Measurements from ENCODE around the gene SLC38A4. TPM values are rescaled to one million over a fixed set of nuclear protein-coding genes. Genes with fewer than 3 reads are reported as not detected.
A peak's percentile ranks its signal among the peaks of the same experiment; 100 is the strongest.

Gene SLC38A4
- total and polyA plus RNA-seq, 5 donors from 2014 or later, result not detected

GRCh38 chr12:46811185-46811584 lies 14.6 kb downstream of the SLC38A4 start:
- peaks cover 7% of the 10 kb centered on the region for H3K27me3 ChIP-seq (ENCODE audit: control insufficient read depth, insufficient read depth, low read length)
- H3K27ac Mint-ChIP-seq, result no peak overlapping the region
- H3K4me3 Mint-ChIP-seq, result peak overlapping the region in 1 of 4 donors; percentile 1
- H3K36me3 Mint-ChIP-seq, result no peaks in the 10 kb centered on the region
- peaks cover 4% of the 10 kb centered on the region for H3K27me3 Mint-ChIP-seq
- no peaks in the 10 kb centered on the region for H3K9me3 Mint-ChIP-seq
- H3K9me3 ChIP-seq (ENCODE audit: control insufficient read depth in 2 of 2, low read length in 2 of 2), result no peaks in the 10 kb centered on the region
- DNase-seq (peak in 1 of 3 donors; percentile 29), ATAC-seq (ENCODE audit: low read depth in 2 of 2) (no peak)
- no peaks in the 10 kb centered on the region for H3K4me1 ChIP-seq (ENCODE audit: control insufficient read depth, insufficient read depth, low read length, poor library complexity, severe bottlenecking)
- no peak overlapping the region for H3K4me3 ChIP-seq (ENCODE audit: low read depth, low read length)
- no peaks in the 10 kb centered on the region for H3K36me3 ChIP-seq (ENCODE audit: control insufficient read depth, insufficient read depth, low read length)
- peaks cover 0 to 5% (median 2%) of the 10 kb centered on the region in 4 donors for H3K4me1 Mint-ChIP-seq
- no peak overlapping the region for H3K27ac ChIP-seq (ENCODE audit: insufficient read depth, low read length, poor library complexity, severe bottlenecking)

GRCh38 chr12:46808955-46809697 lies 16.7 kb downstream of the SLC38A4 start:
- H3K36me3 Mint-ChIP-seq, result no peaks in the 10 kb centered on the region
- no peaks in the 10 kb centered on the region for H3K9me3 Mint-ChIP-seq
- ATAC-seq (ENCODE audit: low read depth in 2 of 2) (no peak), DNase-seq (no peak)
- no peaks in the 10 kb centered on the region for H3K36me3 ChIP-seq (ENCODE audit: control insufficient read depth, insufficient read depth, low read length)
- no peak overlapping the region for H3K4me3 Mint-ChIP-seq
- no peaks in the 10 kb centered on the region for H3K4me1 ChIP-seq (ENCODE audit: control insufficient read depth, insufficient read depth, low read length, poor library complexity, severe bottlenecking)
- no peaks in the 10 kb centered on the region for H3K9me3 ChIP-seq (ENCODE audit: control insufficient read depth in 2 of 2, low read length in 2 of 2)
- H3K27me3 Mint-ChIP-seq, result peaks cover 4% of the 10 kb centered on the region
- H3K27ac Mint-ChIP-seq, result peak overlapping the region in 1 of 3 donors; percentile 54
- H3K4me3 ChIP-seq (ENCODE audit: low read depth, low read length), result no peak overlapping the region
- peaks cover 0 to 5% (median 2%) of the 10 kb centered on the region in 4 donors for H3K4me1 Mint-ChIP-seq
- peaks cover 2% of the 10 kb centered on the region for H3K27me3 ChIP-seq (ENCODE audit: control insufficient read depth, insufficient read depth, low read length)
- H3K27ac ChIP-seq (ENCODE audit: insufficient read depth, low read length, poor library complexity, severe bottlenecking), result no peak overlapping the region

GRCh38 chr12:46808317-46808716 lies 17.5 kb downstream of the SLC38A4 start:
- H3K27me3 ChIP-seq (ENCODE audit: control insufficient read depth, insufficient read depth, low read length), result peaks cover 2% of the 10 kb centered on the region
- H3K4me3 ChIP-seq (ENCODE audit: low read depth, low read length), result no peak overlapping the region
- no peaks in the 10 kb centered on the region for H3K4me1 ChIP-seq (ENCODE audit: control insufficient read depth, insufficient read depth, low read length, poor library complexity, severe bottlenecking)
- Mint-ChIP-seq H3K36me3 (no peaks in the 10 kb centered on the region), H3K4me3 (no peak overlapping the region), H3K27me3 (peaks cover 2% of the 10 kb centered on the region), H3K9me3 (no peaks in the 10 kb centered on the region), H3K4me1 (peaks cover 0 to 5% (median 2%) of the 10 kb centered on the region in 4 donors), H3K27ac (no peak overlapping the region)
- H3K36me3 ChIP-seq (ENCODE audit: control insufficient read depth, insufficient read depth, low read length), result no peaks in the 10 kb centered on the region
- DNase-seq (no peak), ATAC-seq (ENCODE audit: low read depth in 2 of 2) (no peak)
- H3K9me3 ChIP-seq (ENCODE audit: control insufficient read depth in 2 of 2, low read length in 2 of 2), result no peaks in the 10 kb centered on the region
- no peak overlapping the region for H3K27ac ChIP-seq (ENCODE audit: insufficient read depth, low read length, poor library complexity, severe bottlenecking)

- Mint-ChIP-seq H3K27me3 (peaks cover 14% of the 10 kb centered on the region), H3K4me3 (no peak overlapping the region), H3K36me3 (no peaks in the 10 kb centered on the region), H3K27ac (no peak overlapping the region), H3K9me3 (no peaks in the 10 kb centered on the region), H3K4me1 (no peaks in the 10 kb centered on the region)
- no peak overlapping the region for H3K4me3 ChIP-seq (ENCODE audit: low read depth, low read length)
- no peak for ATAC-seq (ENCODE audit: low read depth in 2 of 2)
- DNase-seq, result no peak
- H3K36me3 ChIP-seq (ENCODE audit: control insufficient read depth, insufficient read depth, low read length), result no peaks in the 10 kb centered on the region
- peaks cover 3% of the 10 kb centered on the region for H3K27me3 ChIP-seq (ENCODE audit: control insufficient read depth, insufficient read depth, low read length)
- no peak overlapping the region for H3K27ac ChIP-seq (ENCODE audit: insufficient read depth, low read length, poor library complexity, severe bottlenecking)
- H3K4me1 ChIP-seq (ENCODE audit: control insufficient read depth, insufficient read depth, low read length, poor library complexity, severe bottlenecking), result no peaks in the 10 kb centered on the region
- H3K9me3 ChIP-seq (ENCODE audit: control insufficient read depth in 2 of 2, low read length in 2 of 2), result no peaks in the 10 kb centered on the region
Measured at GRCh38 chr12:46804054-46804453, 21.7 kb downstream of the SLC38A4 start.

- peaks cover 15% of the 10 kb centered on the region for H3K27me3 Mint-ChIP-seq
- Histone ChIP-seq H3K27me3 (ENCODE audit: control insufficient read depth, insufficient read depth, low read length) (peaks cover 3% of the 10 kb centered on the region), H3K4me1 (ENCODE audit: control insufficient read depth, insufficient read depth, low read length, poor library complexity, severe bottlenecking) (no peaks in the 10 kb centered on the region), H3K36me3 (ENCODE audit: control insufficient read depth, insufficient read depth, low read length) (no peaks in the 10 kb centered on the region), H3K27ac (ENCODE audit: insufficient read depth, low read length, poor library complexity, severe bottlenecking) (no peak overlapping the region), H3K9me3 (ENCODE audit: control insufficient read depth in 2 of 2, low read length in 2 of 2) (no peaks in the 10 kb centered on the region), H3K4me3 (ENCODE audit: low read depth, low read length) (no peak overlapping the region)
- H3K27ac Mint-ChIP-seq, result no peak overlapping the region
- no peaks in the 10 kb centered on the region for H3K4me1 Mint-ChIP-seq
- H3K4me3 Mint-ChIP-seq, result no peak overlapping the region
- ATAC-seq (ENCODE audit: low read depth in 2 of 2) (no peak), DNase-seq (no peak)
- H3K9me3 Mint-ChIP-seq, result no peaks in the 10 kb centered on the region
- H3K36me3 Mint-ChIP-seq, result no peaks in the 10 kb centered on the region
Measured at GRCh38 chr12:46803517-46803916, 22.3 kb downstream of the SLC38A4 start.

GRCh38 chr12:46801293-46801692 lies 24.5 kb downstream of the SLC38A4 start:
- no peak for ATAC-seq (ENCODE audit: low read depth in 2 of 2)

GRCh38 chr12:46800160-46800559 lies 25.6 kb downstream of the SLC38A4 start:
- no peaks in the 10 kb centered on the region for H3K9me3 ChIP-seq (ENCODE audit: control insufficient read depth in 2 of 2, low read length in 2 of 2)

More at GRCh38 chr12:46801293-46801692, 24.5 kb downstream of the SLC38A4 start:
- H3K27ac Mint-ChIP-seq, result no peak overlapping the region
- DNase-seq, result no peak
- no peaks in the 10 kb centered on the region for H3K36me3 Mint-ChIP-seq
- no peaks in the 10 kb centered on the region for H3K9me3 ChIP-seq (ENCODE audit: control insufficient read depth in 2 of 2, low read length in 2 of 2)
- H3K27me3 Mint-ChIP-seq, result peaks cover 19% of the 10 kb centered on the region
- H3K36me3 ChIP-seq (ENCODE audit: control insufficient read depth, insufficient read depth, low read length), result no peaks in the 10 kb centered on the region
- peaks cover 3% of the 10 kb centered on the region for H3K27me3 ChIP-seq (ENCODE audit: control insufficient read depth, insufficient read depth, low read length)
- peaks cover 0 to 3% (median 0%) of the 10 kb centered on the region in 7 donors for H3K9me3 Mint-ChIP-seq
- H3K4me1 Mint-ChIP-seq, result no peaks in the 10 kb centered on the region
- no peak overlapping the region for H3K27ac ChIP-seq (ENCODE audit: insufficient read depth, low read length, poor library complexity, severe bottlenecking)
- H3K4me3 Mint-ChIP-seq, result no peak overlapping the region
- H3K4me1 ChIP-seq (ENCODE audit: control insufficient read depth, insufficient read depth, low read length, poor library complexity, severe bottlenecking), result no peaks in the 10 kb centered on the region
- H3K4me3 ChIP-seq (ENCODE audit: low read depth, low read length), result no peak overlapping the region

GRCh38 chr12:46798648-46799047 lies 27.1 kb downstream of the SLC38A4 start:
- H3K27ac ChIP-seq (ENCODE audit: insufficient read depth, low read length, poor library complexity, severe bottlenecking), result no peak overlapping the region
- H3K4me3 ChIP-seq (ENCODE audit: low read depth, low read length), result no peak overlapping the region
- Mint-ChIP-seq H3K27ac (no peak overlapping the region), H3K27me3 (peaks cover 24% of the 10 kb centered on the region), H3K4me3 (no peak overlapping the region), H3K4me1 (no peaks in the 10 kb centered on the region), H3K36me3 (no peaks in the 10 kb centered on the region), H3K9me3 (peaks cover 0 to 3% (median 1%) of the 10 kb centered on the region in 7 donors)
- no peak for DNase-seq
- no peak for ATAC-seq (ENCODE audit: low read depth in 2 of 2)
- no peaks in the 10 kb centered on the region for H3K36me3 ChIP-seq (ENCODE audit: control insufficient read depth, insufficient read depth, low read length)
- no peaks in the 10 kb centered on the region for H3K4me1 ChIP-seq (ENCODE audit: control insufficient read depth, insufficient read depth, low read length, poor library complexity, severe bottlenecking)
- peaks cover 3% of the 10 kb centered on the region for H3K27me3 ChIP-seq (ENCODE audit: control insufficient read depth, insufficient read depth, low read length)
- H3K9me3 ChIP-seq (ENCODE audit: control insufficient read depth in 2 of 2, low read length in 2 of 2), result no peaks in the 10 kb centered on the region

More at GRCh38 chr12:46800160-46800559, 25.6 kb downstream of the SLC38A4 start:
- Histone ChIP-seq H3K27me3 (ENCODE audit: control insufficient read depth, insufficient read depth, low read length) (peaks cover 3% of the 10 kb centered on the region), H3K4me3 (ENCODE audit: low read depth, low read length) (no peak overlapping the region), H3K4me1 (ENCODE audit: control insufficient read depth, insufficient read depth, low read length, poor library complexity, severe bottlenecking) (no peaks in the 10 kb centered on the region), H3K36me3 (ENCODE audit: control insufficient read depth, insufficient read depth, low read length) (no peaks in the 10 kb centered on the region), H3K27ac (ENCODE audit: insufficient read depth, low read length, poor library complexity, severe bottlenecking) (no peak overlapping the region)
- Mint-ChIP-seq H3K4me1 (no peaks in the 10 kb centered on the region), H3K9me3 (peaks cover 0 to 3% (median 0%) of the 10 kb centered on the region in 7 donors), H3K27ac (no peak overlapping the region), H3K4me3 (no peak overlapping the region), H3K27me3 (peaks cover 19% of the 10 kb centered on the region), H3K36me3 (no peaks in the 10 kb centered on the region)
- DNase-seq, result no peak
- no peak for ATAC-seq (ENCODE audit: low read depth in 2 of 2)

All from CD4-positive, CD25-positive, alpha-beta regulatory T cell (primary cell).